A549 (cell line): ENCODE measurements around the gene ARHGAP40. TPM values are rescaled to one million over a fixed set of nuclear protein-coding genes. Genes with fewer than 3 reads are reported as not detected.

Source experiments
- ATAC-seq, 2 experiments: fragments of 200-7000 bp in 1 of 2; fragments of >200 bp in 1 of 2; cut with Nextera tagmentation in 1 of 2; cut with Tn5 transposase in 1 of 2; 3 replicates each; pipeline versions ENCODE4 v1.8.0 to v1.9.1; 2018 to 2020; ENCODE audit warnings: mild to moderate bottlenecking in 1 of 2, moderate library complexity in 1 of 2
- CTCF ChIA-PET: fragments of 300-600 bp; sonication (Branson Sonifier 250); formaldehyde crosslinking; extraction: SDS; loops from one replicate; lab custom pipeline; 2021; ENCODE audit warnings: antibody characterized with exemption, inconsistent platforms; lab: Yijun Ruan, JAX
- POLR2A ChIA-PET: fragments of 350-600 bp; formaldehyde crosslinking; extraction: SDS; loops from one replicate; lab custom pipeline; 2021; ENCODE audit warnings: antibody characterized with exemption, inconsistent platforms; lab: Yijun Ruan, JAX
- DNase-seq, 2 experiments: peaks; one replicate each; pipeline versions ENCODE4 v3.0.0 to v3.0.0-alpha.2; 2011 to 2016; ENCODE audit warnings: low read depth in 1 of 2, low spot score in 1 of 2
- FAIRE-seq: peaks from 2 replicates; lab custom pipeline; 2011; peaks lifted over from hg19 to GRCh38; lab: Jason Lieb, UNC
- H3K27ac ChIP-seq, 2 experiments: fragments of >200 bp; sonication (Bioruptor Twin); formaldehyde crosslinking; 3 replicates each; pipeline ENCODE4 v1.5.1; 2016 to 2017
- H3K4me1 ChIP-seq: fragments of >200 bp; sonication (Bioruptor Twin); formaldehyde crosslinking; 3 replicates; pipeline ENCODE4 v1.6.1; 2016
- H3K4me2 ChIP-seq: fragments of >200 bp; sonication (Bioruptor Twin); formaldehyde crosslinking; 3 replicates; pipeline ENCODE4 v1.6.1; 2016
- H3K4me3 ChIP-seq: fragments of >200 bp; sonication (Bioruptor Twin); formaldehyde crosslinking; 3 replicates; pipeline ENCODE4 v1.5.1; 2016
- H3K9me3 ChIP-seq: fragments of >200 bp; sonication (Bioruptor Twin); formaldehyde crosslinking; 3 replicates; pipeline ENCODE4 v1.6.1; 2016
- BCL3 ChIP-seq: fragments of >200 bp; sonication (Bioruptor Twin); formaldehyde crosslinking; IDR thresholded peaks from 3 replicates; pipeline ENCODE4 v1.6.1; 2016
- BHLHE40 ChIP-seq: IDR thresholded peaks from 2 replicates; pipeline ENCODE4 v1.6.1; 2012; ENCODE audit warnings: low read depth, low read length, inconsistent platforms
- CBX2 ChIP-seq: fragments of 200-600 bp; sonication (generic); IDR thresholded peaks from 2 replicates; pipeline ENCODE4 v1.6.1; 2016; ENCODE audit warnings: low read depth, mild to moderate bottlenecking, borderline replicate concordance
- CBX8 ChIP-seq: fragments of 200-600 bp; sonication (generic); IDR thresholded peaks from 2 replicates; pipeline ENCODE4 v1.6.1; 2016
- CHD4 ChIP-seq: fragments of 200-600 bp; sonication (generic); IDR thresholded peaks from 2 replicates; pipeline ENCODE4 v1.6.1; 2016; ENCODE audit warnings: antibody characterized with exemption, mild to moderate bottlenecking, borderline replicate concordance
- E2F6 ChIP-seq: IDR thresholded peaks from 2 replicates; pipeline ENCODE4 v1.6.1; 2012; ENCODE audit warnings: low read depth, borderline replicate concordance
- ELK1 ChIP-seq: fragments of 150-350 bp; IDR thresholded peaks from 2 replicates; pipeline ENCODE4 v1.6.1; 2014; ENCODE audit warnings: low read depth, mild to moderate bottlenecking, low read length
- ESRRA ChIP-seq: fragments of 150-350 bp; IDR thresholded peaks from 2 replicates; pipeline ENCODE4 v1.6.1; 2014; ENCODE audit warnings: mild to moderate bottlenecking, low read length, borderline replicate concordance
- FOSB ChIP-seq: fragments of 250-450 bp; sonication (Bioruptor Pico); IDR thresholded peaks from 2 replicates; pipeline ENCODE4 v1.5.0; 2020; ENCODE audit warnings: mild to moderate bottlenecking, moderate library complexity
- GATA3 ChIP-seq: IDR thresholded peaks from 2 replicates; pipeline ENCODE4 v1.6.1; 2012; ENCODE audit warnings: borderline replicate concordance
- HOXB13 ChIP-seq: fragments of 250-450 bp; sonication (Bioruptor Pico); IDR thresholded peaks from 2 replicates; pipeline ENCODE4 v1.5.0; 2020; ENCODE audit warnings: low read depth, mild to moderate bottlenecking, moderate library complexity
- JUNB ChIP-seq: fragments of >200 bp; sonication (Bioruptor Twin); formaldehyde crosslinking; IDR thresholded peaks from 2 replicates; pipeline ENCODE4 v1.6.1; 2016
- MAFK ChIP-seq: fragments of 450-650 bp; IDR thresholded peaks from 2 replicates; pipeline ENCODE4 v1.6.1; 2014; ENCODE audit not compliant: partially characterized antibody
- MAX ChIP-seq: IDR thresholded peaks from 2 replicates; pipeline ENCODE4 v1.6.1; 2012
- NPAS2 ChIP-seq: fragments of 250-450 bp; sonication (Bioruptor Pico); IDR thresholded peaks from 2 replicates; pipeline ENCODE4 v1.8.0; 2022; ENCODE audit warnings: mild to moderate bottlenecking, moderate library complexity, borderline replicate concordance
- NR3C1 ChIP-seq: fragments of >200 bp; sonication (Bioruptor Twin); formaldehyde crosslinking; IDR thresholded peaks from 3 replicates; pipeline ENCODE4 v1.6.1; 2017
- PHF8 ChIP-seq: fragments of 200-600 bp; sonication (generic); IDR thresholded peaks from 2 replicates; pipeline ENCODE4 v1.6.1; 2016; ENCODE audit warnings: low read depth, mild to moderate bottlenecking, antibody characterized with exemption, moderate library complexity, borderline replicate concordance
- POLR2AphosphoS2 ChIP-seq: conservative IDR thresholded peaks from 2 replicates; pipeline ENCODE4 v1.6.1; 2012; ENCODE audit warnings: low read length, improper control_type of control experiment, inconsistent platforms
- RARB ChIP-seq: fragments of 250-450 bp; sonication (Bioruptor Pico); IDR thresholded peaks from 2 replicates; pipeline ENCODE4 v1.8.0; 2021; ENCODE audit warnings: mild to moderate bottlenecking, moderate library complexity
- RNF2 ChIP-seq: fragments of 200-600 bp; sonication (generic); IDR thresholded peaks from 2 replicates; pipeline ENCODE4 v1.6.1; 2016; ENCODE audit warnings: low read depth, mild to moderate bottlenecking, antibody characterized with exemption, moderate library complexity, borderline replicate concordance
- TFCP2L1 ChIP-seq: fragments of 250-450 bp; sonication (Bioruptor Pico); IDR thresholded peaks from 2 replicates; pipeline ENCODE4 v1.5.0; 2021; ENCODE audit warnings: mild to moderate bottlenecking
- TP53 ChIP-seq: fragments of 250-450 bp; sonication (Bioruptor Pico); IDR thresholded peaks from 2 replicates; pipeline ENCODE4 v1.5.0; 2021; ENCODE audit warnings: mild to moderate bottlenecking, moderate library complexity
- USF2 ChIP-seq: fragments of 450-650 bp; IDR thresholded peaks from 2 replicates; pipeline ENCODE4 v1.6.1; 2014; ENCODE audit warnings: antibody characterized with exemption
- ZC3H11A ChIP-seq: fragments of 450-650 bp; IDR thresholded peaks from 2 replicates; pipeline ENCODE4 v1.6.1; 2014; ENCODE audit warnings: antibody characterized with exemption, mild to moderate bottlenecking
- ZSCAN20 ChIP-seq: fragments of 250-450 bp; sonication (Bioruptor Pico); IDR thresholded peaks from 2 replicates; pipeline ENCODE4 v1.8.0; 2022; ENCODE audit warnings: mild to moderate bottlenecking, moderate library complexity
- WGBS: methylation state at CpG from one replicate; pipeline ENCODE4 v1.1.6; 2017; ENCODE audit errors: missing lambda C conversion rate; 5-methylcytosine and 5-hydroxymethylcytosine counted together
- polyA plus RNA-seq, 4 experiments: library from polyadenylated mRNA; depleted of rRNA in 3 of 4; stranded (reverse); fragments of >200 nt; fragmentation: RNase III in 1 of 4; extraction: RNeasy Plus Mini Kit Qiagen cat#74134 plus additional on column Dnase treatment in 1 of 4; gene quantifications; 2 replicates in 3 of 4; 3 replicates in 1 of 4; pipeline ENCODE4 v1.2.3, GENCODE V29; 2011 to 2017

Gene ARHGAP40
- polyA plus RNA-seq, 2 of the 4 experiments (the other 2 are of a cell fraction), result not detected

- no peak for TF ChIP-seq PHF8
- TF ChIP-seq RARB (CRISPR knock-in tag), result no peak
- no peak for TF ChIP-seq ESRRA
- TF ChIP-seq GATA3, result no peak
- no peak for TF ChIP-seq MAX
- TF ChIP-seq CBX8, result no peak
Measured at GRCh38 chr20:38555395-38555794, 46.2 kb upstream of the ARHGAP40 start (continued).

GRCh38 chr20:38557174-38557573 lies 44.4 kb upstream of the ARHGAP40 start:
- Histone ChIP-seq H3K4me2 (no peak overlapping the region), H3K27ac (no peak overlapping the region), H3K4me1 (no peaks in the 10 kb centered on the region), H3K9me3 (no peaks in the 10 kb centered on the region), H3K4me3 (no peak overlapping the region)
- ChIA-PET POLR2A (no interaction called here), CTCF (no interaction called here)
- ATAC-seq, result no peak
- no peak for DNase-seq
- 97% methylated on average over 2 of the region's 2 CpGs for WGBS
- TF ChIP-seq CBX2 (no peak), BHLHE40 (no peak), PHF8 (no peak), ZC3H11A (no peak), NPAS2 (no peak), MAFK (no peak), ZSCAN20 (CRISPR knock-in tag) (no peak), POLR2AphosphoS2 (no peak)
- FAIRE-seq, result no peak

- H3K4me2 ChIP-seq, result no peak overlapping the region
- POLR2A ChIA-PET, result no interaction called here
- FAIRE-seq, result no peak
Measured at GRCh38 chr20:38558596-38559360, 42.8 kb upstream of the ARHGAP40 start.

GRCh38 chr20:38559764-38560163 lies 41.8 kb upstream of the ARHGAP40 start:
- no peak for ATAC-seq
- no peak overlapping the region for H3K27ac ChIP-seq
- TF ChIP-seq NR3C1 (no peak), USF2 (no peak), CHD4 (no peak), TFCP2L1 (CRISPR knock-in tag) (no peak), NPAS2 (no peak), TP53 (CRISPR knock-in tag) (no peak), E2F6 (no peak), ELK1 (no peak), BCL3 (no peak), RNF2 (no peak)

More at GRCh38 chr20:38558596-38559360, 42.8 kb upstream of the ARHGAP40 start:
- no peaks in the 10 kb centered on the region for H3K4me1 ChIP-seq
- no peak for ATAC-seq
- no peak overlapping the region for H3K4me3 ChIP-seq
- no peaks in the 10 kb centered on the region for H3K9me3 ChIP-seq
- WGBS, result 97% methylated on average over 3 of the region's 3 CpGs
- H3K27ac ChIP-seq, result no peak overlapping the region
- TF ChIP-seq CBX8 (no peak), USF2 (no peak), HOXB13 (no peak), FOSB (no peak), MAX (no peak), JUNB (no peak)
- DNase-seq, result no peak
- CTCF ChIA-PET, result interaction anchor here (0.6 to 1.0 kb wide), 2 partner anchors 151 to 192 kb away, joined by 4 to 5 read pairs; no protein-coding TSS in a partner anchor

More at GRCh38 chr20:38559764-38560163, 41.8 kb upstream of the ARHGAP40 start:
- no peak overlapping the region for H3K4me3 ChIP-seq
- H3K4me2 ChIP-seq, result no peak overlapping the region
- FAIRE-seq (no peak), DNase-seq (no peak)
- POLR2A ChIA-PET, result interaction anchor here (0.7 kb wide), 1 partner anchor 491 kb away, joined by 3 read pairs; no protein-coding TSS in a partner anchor
- H3K9me3 ChIP-seq, result no peaks in the 10 kb centered on the region
- CTCF ChIA-PET, result interaction anchor here (0.6 to 1.0 kb wide), 2 partner anchors 58 to 191 kb away, joined by 4 to 5 read pairs; no protein-coding TSS in a partner anchor
- WGBS, result 94% methylated on average over 3 of the region's 3 CpGs
- H3K4me1 ChIP-seq, result no peaks in the 10 kb centered on the region
